ENCODE results near the gene SCN7A. TPM values are rescaled to one million over a fixed set of nuclear protein-coding genes. Genes with fewer than 3 reads are reported as not detected.

The SCN7A gene
- total and polyA plus RNA-seq, 7 donors = 0.23 to 216 (median 107) TPM

DNA sequence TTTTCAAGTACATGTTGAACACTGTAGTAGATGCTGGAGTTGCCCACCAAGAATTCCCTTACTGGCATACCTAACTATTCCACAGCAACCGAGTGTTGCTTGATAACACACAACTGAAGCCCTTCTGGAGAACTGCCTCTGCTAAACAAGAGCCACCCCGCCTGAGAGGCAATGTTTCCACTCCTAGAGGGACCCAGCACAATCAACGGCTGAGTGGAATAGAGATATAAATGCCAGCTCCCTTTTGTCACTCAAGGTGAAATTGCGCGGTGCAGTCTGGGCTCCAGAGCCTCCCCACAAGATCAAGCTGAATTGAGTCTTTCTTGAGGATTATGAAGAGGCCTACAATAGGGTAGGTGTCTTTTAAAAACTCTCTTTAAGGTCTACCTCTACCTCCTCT lies 69.2 kb downstream of the SCN7A start:
- 90 to 94% methylated on average over 5 of the region's 5 CpGs for WGBS, 2 donors
- Histone ChIP-seq H3K27ac (no peak overlapping the region), H3K4me1 (peaks cover 0 to 6% (median 0%) of the 10 kb centered on the region in 4 donors), H3K27me3 (no peaks in the 10 kb centered on the region), H3K9me3 (no peaks in the 10 kb centered on the region), H3K36me3 (peaks cover 0 to 5% (median 0%) of the 10 kb centered on the region in 4 donors), H3K4me3 (no peak overlapping the region)
- intact Hi-C loops (cut with DNase I) = loop anchor here (5.0 kb wide), 1 partner anchor 37 kb away; no protein-coding TSS in a partner anchor
- TF ChIP-seq CTCF (IDR thresholded peaks at IDR 0.05) (no peak), POLR2AphosphoS5 (IDR thresholded peaks at IDR 0.05) (peak in 1 of 4 donors; percentile 4), EP300 (IDR thresholded peaks at IDR 0.05) (no peak), POLR2A (IDR thresholded peaks at IDR 0.05) (no peak)
- no peak for DNase-seq

DNA sequence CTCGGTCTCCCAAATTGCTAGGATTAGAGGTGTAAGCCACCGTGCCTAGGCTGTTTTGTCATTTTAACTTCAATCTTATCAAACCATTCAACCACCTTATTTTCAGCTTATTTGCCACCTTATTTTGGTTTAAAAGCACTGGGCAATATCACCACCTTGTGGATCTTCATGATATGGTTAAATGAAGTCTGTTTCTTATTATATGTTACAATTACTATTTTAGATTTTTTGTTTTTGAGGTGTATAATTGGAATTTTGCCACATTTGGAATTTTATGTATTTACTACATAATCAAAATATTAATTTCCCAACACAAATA lies 74.5 kb downstream of the SCN7A start:
- Histone ChIP-seq H3K27me3 (no peaks in the 10 kb centered on the region), H3K9me3 (no peaks in the 10 kb centered on the region), H3K4me3 (no peak overlapping the region), H3K27ac (no peak overlapping the region), H3K4me1 (peaks cover 0 to 6% (median 0%) of the 10 kb centered on the region in 4 donors), H3K36me3 (no peaks in the 10 kb centered on the region)
- intact Hi-C loops (cut with DNase I) = no loop called here
- WGBS, 2 donors = 55 to 65% methylated on average over 2 of the region's 2 CpGs
- TF ChIP-seq CTCF (IDR thresholded peaks at IDR 0.05) (peak in 2 of 4 experiments; percentile 13 to 14), POLR2AphosphoS5 (IDR thresholded peaks at IDR 0.05) (no peak)
- DNase-seq = no peak

- Histone ChIP-seq H3K27me3 (no peaks in the 10 kb centered on the region), H3K4me1 (peaks cover 0 to 6% (median 0%) of the 10 kb centered on the region in 4 donors), H3K36me3 (no peaks in the 10 kb centered on the region), H3K9me3 (no peaks in the 10 kb centered on the region), H3K27ac (no peak overlapping the region), H3K4me3 (no peak overlapping the region)
- intact Hi-C loops (cut with DNase I) = no loop called here
- TF ChIP-seq CTCF (IDR thresholded peaks at IDR 0.05) (no peak), POLR2AphosphoS5 (IDR thresholded peaks at IDR 0.05) (no peak), POLR2A (IDR thresholded peaks at IDR 0.05) (no peak), EP300 (IDR thresholded peaks at IDR 0.05) (no peak)
- 51 to 71% methylated on average over 5 of the region's 5 CpGs for WGBS, 2 donors
- DNase-seq = no peak
Measured at GRCh38 chr2:166418853-166419615, 75.0 kb downstream of the SCN7A start.

GRCh38 chr2:166417669-166418068 lies 76.4 kb downstream of the SCN7A start:
- Histone ChIP-seq H3K9me3 (no peaks in the 10 kb centered on the region), H3K27me3 (no peaks in the 10 kb centered on the region), H3K4me3 (no peak overlapping the region), H3K4me1 (peaks cover 0 to 8% (median 0%) of the 10 kb centered on the region in 4 donors), H3K27ac (no peak overlapping the region), H3K36me3 (no peaks in the 10 kb centered on the region)
- no peak for DNase-seq
- TF ChIP-seq POLR2A (IDR thresholded peaks at IDR 0.05) (no peak), POLR2AphosphoS5 (IDR thresholded peaks at IDR 0.05) (no peak), EP300 (IDR thresholded peaks at IDR 0.05) (no peak), CTCF (IDR thresholded peaks at IDR 0.05) (peak in 1 of 4 experiments; percentile 25)
- intact Hi-C loops (cut with DNase I) = loop anchor here (1.0 kb wide), 1 partner anchor 99 kb away; no protein-coding TSS in a partner anchor
- WGBS, 2 donors = 57 to 62% methylated on average over 2 of the region's 2 CpGs
